Parathyroid adenoma (tissue), 2 donors: ENCODE measurements around the gene RAD21L1.

ENCODE experiments used
- H2AFZ ChIP-seq: fragments of 300-600 bp; sonication (generic); one replicate; pipeline ENCODE4 v1.7.0; 2017; ENCODE audit warnings: antibody characterized with exemption, mild to moderate bottlenecking
- H3K27ac ChIP-seq: fragments of 300-600 bp; sonication (generic); one replicate; pipeline ENCODE4 v1.7.0; 2017
- H3K27me3 ChIP-seq: fragments of 300-600 bp; sonication (generic); one replicate; pipeline ENCODE4 v1.7.0; 2017; ENCODE audit warnings: low read length; ENCODE audit not compliant: control insufficient read depth, insufficient read depth
- H3K36me3 ChIP-seq: fragments of 300-600 bp; sonication (generic); one replicate; pipeline ENCODE4 v1.7.0; 2017; ENCODE audit warnings: low read length; ENCODE audit not compliant: control insufficient read depth, insufficient read depth
- H3K4me1 ChIP-seq: fragments of 300-600 bp; sonication (generic); one replicate; pipeline ENCODE4 v1.7.0; 2017; ENCODE audit warnings: control low read depth
- H3K4me2 ChIP-seq: fragments of 300-600 bp; sonication (generic); one replicate; pipeline ENCODE4 v1.7.0; 2017; ENCODE audit warnings: low read length
- H3K4me3 ChIP-seq: fragments of 300-600 bp; sonication (generic); one replicate; pipeline ENCODE4 v1.7.0; 2017; ENCODE audit warnings: low read depth, low read length
- H3K79me2 ChIP-seq: fragments of 300-600 bp; sonication (generic); one replicate; pipeline ENCODE4 v1.7.0; 2017; ENCODE audit warnings: control low read depth
- H3K9ac ChIP-seq: fragments of 300-600 bp; sonication (generic); one replicate; pipeline ENCODE4 v1.7.0; 2017; ENCODE audit warnings: mild to moderate bottlenecking
- H3K9me3 ChIP-seq: fragments of 300-600 bp; sonication (generic); one replicate; pipeline ENCODE4 v1.7.0; 2017; ENCODE audit warnings: low read length; ENCODE audit not compliant: control insufficient read depth
- CTCF ChIP-seq: fragments of 300-600 bp; sonication (generic); IDR thresholded peaks from one replicate; pipeline ENCODE4 v1.7.0; 2017; ENCODE audit warnings: antibody characterized with exemption, mild to moderate bottlenecking
- donor health status: primary hyperparathyroidism.

Gene RAD21L1

DNA sequence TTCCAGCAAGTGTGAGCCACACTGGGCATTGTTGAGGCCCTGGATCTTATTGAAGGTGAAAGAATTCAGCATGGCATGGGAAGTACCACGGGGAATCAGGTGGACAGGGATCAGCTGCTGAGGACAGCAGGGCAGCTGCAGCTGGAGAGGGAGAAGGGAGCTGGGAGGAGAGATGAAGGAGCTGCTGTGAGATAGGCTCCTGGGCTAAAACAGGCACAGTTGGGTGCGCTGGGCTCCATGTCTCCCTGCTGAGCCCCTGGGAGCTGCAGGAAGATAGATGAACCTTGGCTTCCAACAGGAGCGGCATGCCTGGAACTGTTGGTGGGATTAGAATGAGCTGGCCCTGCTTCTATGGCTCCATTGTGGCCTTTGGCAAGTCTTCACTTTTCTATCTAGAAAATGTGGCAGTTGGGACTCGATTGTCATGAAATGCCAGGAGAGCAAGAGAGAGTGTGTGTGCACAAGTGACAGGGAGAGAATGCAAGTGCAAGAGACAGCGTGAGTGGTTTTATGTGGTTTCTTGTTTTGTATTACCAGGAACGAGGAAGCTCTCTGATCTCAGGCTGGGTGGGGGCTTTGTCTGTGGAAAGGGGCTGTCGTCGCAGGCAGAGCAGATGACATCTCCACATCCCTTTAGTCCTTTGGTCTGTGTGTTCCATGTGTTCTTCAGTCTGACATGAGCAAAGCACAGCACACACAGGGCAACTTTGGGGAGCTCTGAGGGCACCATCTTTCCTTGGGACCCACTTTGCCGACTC is 60.6 kb downstream of the RAD21L1 start:
- H3K36me3 ChIP-seq, result no peaks in the 10 kb centered on the region
- H3K9ac ChIP-seq, result no peak overlapping the region
- no peak overlapping the region for H2AFZ ChIP-seq
- H3K4me2 ChIP-seq, result no peak overlapping the region
- H3K27ac ChIP-seq, result no peak overlapping the region
- no peak overlapping the region for H3K4me3 ChIP-seq
- no peaks in the 10 kb centered on the region for H3K4me1 ChIP-seq
- no peaks in the 10 kb centered on the region for H3K27me3 ChIP-seq
- no peak for TF ChIP-seq CTCF
- H3K9me3 ChIP-seq, result no peaks in the 10 kb centered on the region
- H3K79me2 ChIP-seq, result no peaks in the 10 kb centered on the region

- Histone ChIP-seq H3K27me3 (no peaks in the 10 kb centered on the region), H3K27ac (no peak overlapping the region), H3K9ac (no peak overlapping the region), H3K36me3 (no peaks in the 10 kb centered on the region), H2AFZ (no peak overlapping the region), H3K4me1 (peaks cover 3% of the 10 kb centered on the region), H3K4me2 (no peak overlapping the region), H3K79me2 (no peaks in the 10 kb centered on the region), H3K9me3 (no peaks in the 10 kb centered on the region), H3K4me3 (no peak overlapping the region)
- no peak for TF ChIP-seq CTCF
Observed at GRCh38 chr20:1287306-1287705, 61.5 kb downstream of the RAD21L1 start.

- H3K4me3 ChIP-seq, result no peak overlapping the region
- peaks cover 3% of the 10 kb centered on the region for H3K4me1 ChIP-seq
- no peaks in the 10 kb centered on the region for H3K36me3 ChIP-seq
- H3K79me2 ChIP-seq, result peaks cover 3% of the 10 kb centered on the region
- TF ChIP-seq CTCF, result no peak
- no peak overlapping the region for H2AFZ ChIP-seq
- H3K9ac ChIP-seq, result no peak overlapping the region
- no peak overlapping the region for H3K27ac ChIP-seq
- H3K9me3 ChIP-seq, result no peaks in the 10 kb centered on the region
- no peaks in the 10 kb centered on the region for H3K27me3 ChIP-seq
- H3K4me2 ChIP-seq, result no peak overlapping the region
Observed at GRCh38 chr20:1287787-1288569, 62.1 kb downstream of the RAD21L1 start.

DNA sequence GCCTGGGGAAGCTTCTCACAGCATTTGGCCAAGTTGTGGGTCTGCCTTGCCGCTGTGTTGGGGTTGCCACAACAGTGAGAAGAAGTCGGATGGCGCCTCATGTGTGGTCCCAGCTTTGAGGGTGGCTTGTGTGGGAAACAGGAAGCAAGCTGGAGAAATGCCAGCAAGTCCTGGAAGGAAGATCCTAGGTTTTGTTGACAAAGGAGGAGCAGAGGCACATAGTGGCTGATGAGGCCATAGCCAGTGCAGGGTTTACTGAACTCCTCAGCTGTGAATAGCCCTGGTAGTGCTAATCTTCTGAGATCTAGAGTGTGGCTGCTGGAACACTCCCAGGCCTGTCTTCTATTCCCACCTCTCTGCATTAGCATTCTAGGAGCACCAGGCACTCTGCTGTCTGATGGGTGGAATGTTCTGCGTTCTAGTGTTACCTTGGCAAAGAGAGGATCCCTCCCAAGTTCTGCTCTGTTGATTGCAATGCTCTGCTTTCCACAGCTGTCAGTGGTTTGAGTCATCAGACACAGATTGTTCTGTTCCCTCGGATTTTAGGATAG is 65.4 kb downstream of the RAD21L1 start:
- no peaks in the 10 kb centered on the region for H3K27me3 ChIP-seq
- peaks cover 3% of the 10 kb centered on the region for H3K4me1 ChIP-seq
- no peaks in the 10 kb centered on the region for H3K9me3 ChIP-seq
- TF ChIP-seq CTCF, result no peak
- H3K79me2 ChIP-seq, result peaks cover 13% of the 10 kb centered on the region
- H3K4me3 ChIP-seq, result no peak overlapping the region
- H3K9ac ChIP-seq, result no peak overlapping the region
- no peak overlapping the region for H2AFZ ChIP-seq
- no peak overlapping the region for H3K4me2 ChIP-seq
- H3K36me3 ChIP-seq, result no peaks in the 10 kb centered on the region
- H3K27ac ChIP-seq, result no peak overlapping the region
